NCI-H524 treated with DMSO at 0.1 percent for 48 hours (cell line): ENCODE data around the gene HERC4.
"Not testable (repeated sequence)": the region's sequence is repeated elsewhere in the genome, so short reads cannot be mapped to it uniquely, and the experiment has no call there.

Experiments used
- DNase-seq: peaks from one replicate; lab custom pipeline; 2025; lab: John Stamatoyannopoulos, UW

HERC4 gene

DNA sequence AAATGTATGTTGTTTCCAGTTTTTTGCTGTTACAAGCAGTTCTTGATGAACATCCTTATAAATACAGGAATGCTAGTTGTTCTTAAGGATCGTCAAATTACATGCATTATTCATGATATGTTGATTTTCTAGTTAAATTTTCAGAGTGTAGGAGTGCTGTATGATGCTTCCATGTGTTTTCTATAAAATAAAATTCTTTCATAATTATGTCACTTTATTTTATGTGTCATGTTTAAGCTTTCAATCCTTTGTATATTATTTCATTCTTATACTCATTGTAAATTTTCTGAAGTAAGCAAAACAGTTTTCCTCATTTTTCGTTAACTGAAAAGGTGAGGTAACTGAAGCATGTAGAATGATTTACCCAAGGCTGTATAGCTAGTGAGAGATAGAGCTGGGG lies 17.4 kb upstream of the HERC4 start:
- DNase-seq = no peak

DNA sequence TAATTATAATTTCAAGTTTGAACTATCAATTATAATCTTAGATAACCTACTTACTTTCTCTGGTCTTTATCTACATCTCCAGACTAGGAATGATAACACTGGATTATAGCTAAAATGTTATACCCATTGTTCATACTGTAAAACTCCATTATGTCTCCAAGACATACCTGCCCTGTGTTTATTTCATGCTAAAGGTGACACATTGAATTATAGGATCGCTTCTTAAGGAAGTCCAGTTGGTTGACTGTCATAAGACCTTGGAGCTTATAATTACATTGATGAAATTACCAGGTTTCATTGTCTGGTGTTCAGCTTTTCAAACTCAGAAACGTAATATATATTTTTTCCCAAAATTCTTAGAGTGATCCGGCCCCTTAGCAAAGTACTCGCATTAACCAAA lies 15.5 kb upstream of the HERC4 start:
- no peak for DNase-seq

DNA sequence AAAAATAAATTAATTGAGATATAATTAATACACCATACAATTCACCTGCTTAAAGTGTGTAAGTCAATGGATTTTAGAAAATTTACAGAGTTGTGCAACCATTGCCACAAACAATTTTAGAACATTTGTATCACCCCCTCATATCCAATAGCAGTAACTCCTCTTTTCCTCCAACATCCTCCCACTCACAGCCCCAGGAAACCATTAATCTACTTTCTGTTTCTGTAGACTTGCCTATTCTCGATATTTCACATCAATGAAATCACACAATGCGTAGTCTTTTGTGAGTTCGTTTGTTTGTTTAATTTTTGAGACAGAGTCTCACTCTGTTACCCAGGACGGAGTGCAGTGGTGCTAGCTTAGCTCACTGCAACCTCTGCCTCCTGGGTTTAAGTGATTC lies 13.7 kb upstream of the HERC4 start:
- DNase-seq = no peak

DNA sequence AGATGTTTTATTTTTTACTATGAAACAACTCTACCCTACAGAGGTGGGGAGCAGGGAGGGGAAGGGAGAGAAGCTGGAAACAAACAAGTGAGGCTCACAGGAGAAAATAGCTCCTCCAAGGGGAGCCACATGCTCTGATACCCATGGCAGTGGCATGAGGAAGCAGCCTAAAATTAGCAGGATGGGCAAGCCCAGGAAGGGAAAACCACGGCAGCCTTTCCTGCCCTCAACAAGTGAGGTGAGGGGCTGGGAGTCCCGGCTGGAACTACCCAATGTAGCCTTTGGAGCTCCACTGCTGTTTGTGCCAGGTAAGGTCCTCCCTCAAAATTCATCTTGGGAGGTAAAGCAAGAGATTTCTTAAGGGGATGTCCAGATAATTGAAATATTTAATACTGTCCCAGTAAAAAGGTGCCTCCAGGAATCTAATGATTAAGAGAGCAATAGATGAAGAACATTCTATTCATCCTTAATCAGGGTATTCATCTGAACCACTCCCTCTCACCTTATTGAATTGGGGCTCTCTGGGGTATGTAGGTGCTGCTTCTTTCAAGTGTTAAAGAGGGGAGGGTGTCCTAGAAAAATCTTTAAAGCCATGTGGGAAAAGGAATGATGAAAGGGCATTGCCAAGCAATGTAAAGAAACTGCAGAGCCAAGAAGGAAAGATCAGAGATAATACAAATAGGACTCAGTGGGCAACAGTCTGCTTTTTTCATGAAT lies 12.8 kb upstream of the HERC4 start:
- no peak for DNase-seq

DNA sequence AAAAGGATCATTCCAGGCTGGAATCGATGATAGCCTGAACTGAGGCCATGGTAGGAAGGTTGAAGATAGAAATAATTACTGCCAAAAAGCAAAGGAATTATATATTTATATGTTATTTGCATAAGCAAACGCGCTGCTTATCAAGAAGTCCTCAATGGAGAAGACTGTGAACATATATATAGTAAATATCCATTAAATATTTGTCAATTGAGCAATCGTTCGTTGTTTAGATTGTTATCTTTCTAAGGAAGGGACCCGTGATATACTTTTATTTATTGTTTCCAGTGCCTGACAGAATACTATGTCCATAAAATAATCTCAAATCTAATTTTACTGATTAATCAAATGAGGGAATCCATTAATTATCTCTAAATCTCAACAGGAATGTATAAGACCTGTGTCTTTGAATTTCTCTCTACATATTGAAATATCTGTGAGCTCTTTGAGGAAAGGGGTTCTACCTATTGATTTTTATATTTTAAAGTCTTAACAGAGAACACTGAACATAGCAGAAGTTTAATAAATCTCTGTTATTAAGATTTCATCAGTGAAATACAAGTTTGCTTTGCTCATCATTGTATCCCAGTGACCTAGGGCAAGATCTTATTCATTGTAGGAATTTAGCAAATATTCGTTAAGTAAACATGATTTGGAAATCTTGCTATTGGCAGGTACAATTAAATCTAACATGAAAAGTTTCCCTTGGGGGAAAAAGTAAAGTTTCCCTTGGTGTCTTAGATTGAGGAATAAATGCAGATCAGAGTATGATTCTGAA lies 12.0 kb upstream of the HERC4 start:
- no peak for DNase-seq

DNA sequence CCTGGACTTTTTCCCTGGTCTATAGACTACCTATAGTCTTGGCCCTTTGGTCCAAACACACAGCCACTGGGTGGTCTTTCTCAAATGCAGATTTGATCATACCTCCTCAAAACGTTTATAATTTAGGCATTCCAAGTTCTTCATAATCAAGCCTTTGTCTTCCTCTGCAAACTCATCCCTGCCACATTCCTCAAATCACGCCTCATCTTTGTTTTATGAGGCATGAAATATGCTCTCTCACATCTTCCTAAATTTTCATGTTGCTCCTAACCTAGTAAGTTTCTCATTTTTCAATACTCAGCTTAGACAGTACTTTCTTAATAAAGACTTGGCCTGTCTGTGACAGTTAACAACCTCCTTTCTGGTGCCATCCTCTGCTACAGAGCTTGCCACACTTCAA lies 10.9 kb upstream of the HERC4 start:
- no peak for DNase-seq

DNA sequence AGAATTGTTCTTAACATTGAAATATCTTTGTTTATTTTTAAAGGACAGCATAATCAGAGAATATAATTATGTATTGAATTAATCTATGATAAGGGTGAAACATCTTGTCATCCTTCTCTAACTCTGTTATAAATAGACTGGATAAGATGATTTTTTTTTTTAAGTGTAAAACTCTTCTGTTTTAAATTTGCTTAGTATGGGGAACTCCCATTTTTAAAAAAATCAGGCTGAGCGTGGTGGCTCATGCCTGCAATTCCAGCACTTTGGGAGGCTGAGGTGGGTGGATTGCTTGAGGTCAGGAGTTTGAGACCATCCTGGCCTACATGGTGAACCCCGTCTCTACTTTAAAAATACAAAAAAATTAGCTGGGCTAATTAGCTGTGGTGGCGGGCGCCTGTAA lies 9.4 kb upstream of the HERC4 start:
- no peak for DNase-seq

DNA sequence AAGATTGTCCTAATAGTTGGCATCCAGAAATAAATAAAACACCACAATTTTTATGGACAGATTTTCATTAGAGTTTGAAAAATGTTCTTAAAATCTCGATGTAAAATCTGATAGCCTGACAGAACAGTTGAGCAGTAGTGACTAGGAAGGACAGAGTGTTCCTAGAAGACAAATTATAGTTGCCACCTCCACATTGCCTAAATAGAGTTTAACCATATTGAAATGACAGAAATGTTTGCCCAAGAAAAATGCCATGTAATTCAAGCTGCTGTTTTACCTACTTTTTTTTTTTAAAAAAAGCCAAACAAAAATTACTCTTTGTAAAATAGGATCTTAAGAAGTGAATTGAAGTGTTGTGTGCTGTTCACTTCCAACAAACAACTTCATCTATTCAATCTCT lies 8.9 kb upstream of the HERC4 start:
- DNase-seq = no peak

DNA sequence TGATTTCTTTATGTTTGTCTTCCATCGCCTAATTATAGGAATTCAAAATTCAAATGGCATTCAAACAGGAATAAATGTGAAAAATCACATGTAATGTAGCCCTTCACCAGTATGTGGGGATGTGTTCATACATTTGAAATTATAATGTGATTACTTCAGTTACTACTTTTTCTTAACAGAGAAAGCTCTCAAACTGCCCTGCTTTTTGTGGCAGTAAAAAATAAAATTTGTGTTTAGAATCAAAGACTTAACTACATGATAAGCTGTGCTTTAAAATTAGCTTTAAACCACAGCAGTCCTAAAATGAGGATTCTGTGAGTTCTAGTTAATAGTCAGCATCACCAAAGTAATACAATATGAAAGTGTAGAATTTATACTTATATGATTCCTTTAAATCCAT lies 7.8 kb upstream of the HERC4 start:
- no peak for DNase-seq

DNA sequence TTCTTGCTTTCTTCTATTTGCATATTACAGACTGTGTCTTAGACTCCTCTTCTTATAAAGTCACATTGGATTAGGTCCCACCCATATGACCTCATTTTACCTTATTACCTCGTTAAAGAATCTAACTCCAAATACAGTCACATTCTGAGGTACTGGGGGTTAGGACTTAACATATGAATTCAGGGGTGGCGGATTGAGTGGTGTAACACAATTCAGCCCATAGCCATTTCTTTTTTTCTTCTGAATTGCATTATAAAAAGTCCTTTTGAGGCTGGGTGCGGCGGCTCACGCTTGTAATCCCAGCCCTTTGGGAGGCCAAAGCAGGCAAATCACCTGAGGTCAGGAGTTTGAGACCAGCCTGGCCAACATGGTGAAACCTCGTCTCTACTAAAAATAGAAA lies 6.8 kb upstream of the HERC4 start:
- no peak for DNase-seq

DNA sequence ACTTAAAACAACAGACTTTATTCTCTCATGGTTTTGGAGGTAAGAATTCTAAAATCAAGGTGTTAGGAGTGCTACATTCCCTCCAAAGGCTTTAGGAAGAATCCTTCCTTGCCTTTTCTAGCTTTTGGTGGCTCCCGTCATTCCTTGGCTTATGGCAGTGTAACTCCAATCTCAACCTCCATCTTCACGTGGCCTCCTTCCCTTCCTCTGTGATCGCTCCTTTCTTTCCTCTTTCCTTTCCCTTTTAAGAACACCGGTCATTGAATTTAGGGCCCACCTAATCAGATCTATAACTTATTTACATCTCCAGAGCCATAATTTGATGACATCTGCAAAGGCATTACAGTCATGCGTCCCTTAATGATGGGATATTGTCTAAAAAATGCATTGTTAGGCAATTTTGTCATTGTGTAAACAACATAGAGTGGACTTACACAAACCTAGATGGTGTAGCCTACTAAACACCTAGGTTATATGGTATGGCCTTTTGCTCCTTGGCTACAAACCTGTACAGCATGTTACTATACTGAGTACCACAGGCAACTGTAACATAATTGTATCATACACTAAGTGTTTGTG lies 5.9 kb upstream of the HERC4 start:
- DNase-seq = no peak

DNA sequence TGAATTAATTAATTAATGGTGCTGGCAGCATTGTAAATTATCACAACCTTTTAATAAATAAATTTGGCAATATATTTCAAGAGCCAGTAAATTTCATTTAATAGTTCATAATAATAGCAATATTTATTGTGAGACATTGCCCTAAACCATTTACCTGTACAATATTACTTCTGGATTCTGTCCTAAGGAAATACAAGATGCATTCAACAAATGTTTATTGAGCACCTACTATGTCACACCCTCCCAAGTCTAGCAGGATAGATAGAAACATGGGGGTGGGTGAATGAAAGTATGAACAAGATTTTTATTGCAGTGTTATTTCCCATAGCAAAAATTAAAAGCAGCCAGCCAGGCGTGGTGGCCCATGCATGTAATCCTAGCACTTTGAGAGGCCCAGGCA lies 4.4 kb upstream of the HERC4 start:
- no peak for DNase-seq

DNA sequence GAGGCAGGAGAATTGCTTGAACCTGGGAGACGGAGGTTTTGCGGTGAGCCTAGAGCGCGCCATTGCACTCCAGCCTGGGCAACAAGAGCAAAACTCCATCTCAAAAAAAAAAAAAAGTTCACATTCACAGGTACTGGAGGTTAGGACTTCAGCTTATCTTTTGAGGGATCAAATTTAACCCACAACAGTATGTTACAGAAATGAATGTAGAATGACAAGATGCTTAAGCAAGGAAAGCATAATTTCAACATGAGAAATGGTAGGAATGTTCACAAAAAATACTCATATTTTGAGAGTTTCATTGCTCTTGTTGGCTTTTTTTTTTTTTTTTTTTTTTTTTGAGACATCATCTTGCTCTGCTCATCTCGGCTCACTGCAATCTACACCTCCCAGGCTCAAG lies 1.9 kb upstream of the HERC4 start:
- DNase-seq = no peak

DNA sequence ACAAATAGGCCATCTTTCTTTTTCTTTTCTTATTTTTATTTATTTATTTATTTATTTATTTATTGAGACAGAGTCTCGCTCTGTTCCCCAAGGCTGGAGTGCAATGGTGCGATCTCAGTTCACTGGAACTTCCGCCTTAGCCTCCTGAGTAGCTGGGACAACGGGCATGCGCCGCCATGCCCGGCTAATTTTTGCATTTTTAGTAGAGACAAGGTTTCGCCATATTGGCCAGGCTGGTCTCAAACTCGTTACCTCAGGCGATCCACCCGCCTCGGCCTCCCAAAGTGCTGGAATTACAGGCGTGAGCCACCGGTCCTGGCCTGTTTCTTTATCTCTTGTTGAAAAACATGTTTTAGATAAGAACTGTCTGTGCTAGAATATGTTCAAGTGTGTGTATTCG lies 998 bp upstream of the HERC4 start:
- not testable (repeated sequence) for DNase-seq

DNA sequence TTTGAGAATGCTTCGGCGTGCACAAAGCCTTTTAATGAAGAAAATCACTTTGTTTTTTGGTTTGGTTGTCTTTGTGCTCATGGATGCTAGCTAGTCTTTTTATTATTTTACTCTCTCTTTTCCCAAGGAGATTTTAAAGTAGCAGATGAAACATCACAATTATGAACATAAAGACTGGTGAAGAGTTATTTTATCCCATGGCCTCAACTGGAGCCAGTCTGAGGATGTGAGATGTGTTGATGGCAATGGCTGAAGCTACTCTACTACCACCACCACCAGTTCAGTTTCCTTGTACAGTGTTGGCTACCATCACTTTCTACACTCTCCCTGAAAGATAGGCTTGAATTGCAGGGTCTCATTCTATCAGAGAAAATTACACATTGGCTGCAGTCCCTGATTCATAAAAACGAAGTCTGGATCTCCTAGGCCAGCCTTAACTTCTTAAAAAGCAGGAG lies 494 bp upstream of the HERC4 start:
- no peak for DNase-seq

DNA sequence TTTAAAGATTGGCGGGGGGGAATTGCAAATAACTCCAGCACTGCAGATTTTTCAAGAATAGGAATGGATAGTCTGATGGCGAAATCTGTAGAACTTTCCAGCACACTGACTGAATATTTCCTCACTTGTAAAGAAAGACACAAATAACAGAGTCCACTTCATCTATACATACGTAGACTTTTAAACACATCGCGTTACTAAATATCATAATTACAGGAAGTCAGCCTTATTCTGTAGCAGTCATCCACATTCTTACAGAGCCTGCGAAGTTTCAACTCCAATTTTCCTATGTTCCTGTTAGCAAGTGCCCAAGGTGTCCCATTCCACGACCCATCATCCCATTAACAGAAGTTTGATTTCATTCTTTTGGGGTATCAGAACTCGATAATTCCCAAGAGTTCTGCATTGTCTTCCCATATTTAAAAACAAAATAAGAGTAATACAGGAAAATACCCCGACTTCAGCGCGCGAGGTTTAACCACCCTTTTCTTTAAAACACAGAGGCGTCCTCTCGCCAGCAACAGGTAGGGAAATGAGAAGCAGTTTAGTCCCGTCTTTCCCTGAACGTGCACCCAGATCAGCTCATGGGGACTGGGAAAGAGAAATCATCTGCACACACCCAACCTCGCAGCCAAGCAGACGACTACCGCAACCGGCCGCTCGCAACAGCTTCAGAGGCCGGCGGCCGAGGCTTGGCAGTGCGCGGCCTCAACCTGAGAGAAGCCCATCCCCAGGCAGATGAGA lies 880 bp downstream of the HERC4 start:
- no peak for DNase-seq

DNA sequence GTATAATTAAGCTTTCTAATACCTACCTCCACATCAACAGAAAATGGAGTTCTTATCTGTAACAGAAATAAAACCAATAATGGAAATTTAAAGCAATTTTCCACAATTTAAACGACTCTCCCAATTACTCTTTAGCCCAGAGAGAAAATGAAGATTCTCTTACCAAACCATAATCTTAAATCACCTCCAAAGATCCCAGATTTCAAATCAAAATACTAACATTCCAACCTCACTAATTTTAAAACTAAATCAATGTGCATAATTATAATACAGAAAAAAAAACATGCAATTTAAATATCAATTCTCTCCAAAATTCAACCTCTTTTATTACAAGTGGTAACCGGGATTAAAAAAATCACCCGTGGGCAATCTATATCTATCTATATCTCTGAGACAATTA lies 1.5 kb downstream of the HERC4 start:
- no peak for DNase-seq

DNA sequence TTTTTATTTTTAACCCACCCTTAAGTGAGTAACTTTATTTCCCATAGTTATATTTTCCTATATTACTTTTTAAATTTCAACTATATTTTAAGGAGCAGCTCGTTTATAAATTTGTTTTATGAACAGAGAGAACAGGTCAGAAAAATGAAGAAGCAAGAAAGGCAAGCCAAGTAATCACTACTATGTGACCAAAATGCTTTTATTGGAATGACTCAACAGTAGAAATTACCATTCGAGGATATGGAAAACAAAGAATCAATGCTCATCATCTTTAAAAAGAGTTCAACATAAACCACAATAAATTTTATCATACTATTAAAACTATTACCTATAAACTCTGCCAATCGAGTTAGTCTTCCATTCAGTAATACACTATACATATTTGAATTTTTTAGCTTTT lies 7.6 kb downstream of the HERC4 start:
- DNase-seq = no peak

DNA sequence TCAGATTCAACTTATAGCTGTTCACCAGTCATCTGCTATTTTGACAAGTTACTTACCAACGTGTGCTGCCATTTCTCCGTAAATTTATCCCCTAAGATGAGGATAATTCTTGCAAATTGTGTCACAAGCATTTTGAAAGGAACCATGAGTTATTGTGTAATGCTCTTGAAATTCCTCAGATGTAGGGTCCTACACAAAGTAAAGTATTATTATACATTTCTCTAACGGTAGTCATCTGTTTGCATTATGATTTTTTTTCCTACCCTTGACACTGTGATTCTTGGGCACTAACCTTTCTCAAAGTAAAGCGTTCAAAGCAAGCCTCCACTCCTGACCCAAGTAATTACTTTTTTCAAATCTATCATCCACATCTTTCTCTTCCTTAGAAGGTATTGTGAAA lies 8.1 kb downstream of the HERC4 start:
- no peak for DNase-seq

DNA sequence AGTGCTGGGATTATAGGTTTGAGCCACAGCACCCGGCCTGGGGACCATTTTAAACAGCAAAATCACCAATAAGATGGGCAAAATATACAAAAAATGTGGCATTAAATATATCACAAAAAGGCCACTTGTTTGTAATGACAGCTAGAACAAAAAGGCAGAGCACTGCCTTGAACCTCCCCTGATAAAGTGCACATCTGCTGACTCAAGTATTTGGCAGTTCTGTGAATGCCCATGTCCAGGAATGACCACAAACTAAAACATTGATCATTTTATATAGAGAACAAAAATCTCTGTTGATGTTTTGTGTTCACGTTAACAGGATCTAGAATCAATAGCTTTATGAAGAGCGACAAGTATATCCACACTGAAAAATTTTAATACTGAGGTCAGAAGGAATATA lies 21.5 kb downstream of the HERC4 start:
- no peak for DNase-seq

DNA sequence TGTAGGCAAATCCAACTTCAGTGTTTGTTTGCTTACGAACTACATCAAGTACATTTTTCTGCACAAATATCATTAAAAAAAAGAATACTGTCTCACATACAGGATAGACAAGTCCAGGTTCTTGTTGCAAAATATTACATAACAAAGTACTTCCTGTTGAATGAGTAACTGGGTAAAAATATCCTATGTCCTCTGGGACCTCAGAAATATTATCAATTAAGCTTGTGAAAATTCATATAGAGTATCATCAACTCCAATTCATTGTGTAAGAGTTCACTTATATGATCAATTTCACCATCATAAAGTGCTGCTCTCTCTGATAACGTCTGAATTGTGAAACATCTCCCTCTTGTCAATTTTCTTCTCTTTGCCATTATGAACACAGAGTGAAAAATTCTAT lies 22.6 kb downstream of the HERC4 start:
- DNase-seq = no peak

DNA sequence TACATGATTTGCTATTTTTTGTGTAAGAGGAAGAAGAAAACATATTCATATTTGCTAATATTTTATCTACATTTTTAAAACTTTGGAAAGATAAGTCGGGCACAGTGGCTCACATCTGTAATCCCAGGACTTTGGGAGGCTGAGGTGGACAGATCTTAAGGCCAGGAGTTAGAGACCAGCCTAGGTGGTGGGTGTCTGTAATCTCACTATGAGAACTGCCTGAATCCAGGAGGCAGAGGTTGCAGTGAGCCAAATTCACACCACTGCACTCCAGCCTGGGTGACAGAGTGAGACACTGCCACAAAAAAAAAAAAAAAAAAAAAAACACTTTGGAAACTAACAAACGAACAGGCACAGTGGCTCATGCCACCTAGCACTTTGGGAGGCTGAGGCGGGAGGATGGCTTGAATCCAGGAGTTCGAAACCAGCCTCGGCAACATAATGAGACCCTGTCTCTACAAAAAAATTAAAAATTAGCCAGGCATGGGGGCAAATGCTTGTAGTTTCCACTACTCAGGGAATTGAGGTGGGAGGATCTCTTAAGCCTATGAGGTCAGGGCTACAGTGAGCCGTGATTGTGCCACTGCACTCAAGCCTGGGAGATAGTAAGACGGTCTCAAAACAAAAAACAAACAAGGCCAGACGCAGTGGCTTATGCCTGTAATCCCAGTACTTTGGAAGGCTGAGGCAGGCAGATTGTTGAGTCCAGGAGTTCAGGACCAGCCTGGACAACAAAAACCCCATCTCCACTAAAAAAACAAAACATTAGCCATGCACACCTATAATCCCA lies 25.6 kb downstream of the HERC4 start:
- DNase-seq = no peak
